ENCODE results near the gene ADRA2C. TPM values are rescaled to one million over a fixed set of nuclear protein-coding genes. Genes with fewer than 3 reads are reported as not detected.

The ADRA2C gene
- total and polyA plus RNA-seq, 2 of the 13 experiments (the other 11 are each of a cell fraction or from before 2014, with no cell fraction given) = 15.4 to 69.7 TPM

GRCh38 chr4:3784454-3785291 lies 18.5 kb downstream of the ADRA2C start (continued):
- no peak for TF ChIP-seq ZHX2 (IDR thresholded peaks at IDR 0.05; ENCODE audit: low read depth)
- peak; percentile 94 for TF ChIP-seq ZHX2 (CRISPR knock-in tag; IDR thresholded peaks at IDR 0.05; ENCODE audit: borderline replicate concordance)
- peak; percentile 95 for TF ChIP-seq ZNF605 (CRISPR knock-in tag; IDR thresholded peaks at IDR 0.05)
- peak; percentile 87; the same call in 1 of the 2 replicates for TF ChIP-seq SSRP1 (CRISPR knock-in tag; IDR thresholded peaks at IDR 0.05)
- peak; percentile 95 for TF ChIP-seq ZBED4 (CRISPR knock-in tag; IDR thresholded peaks at IDR 0.05; ENCODE audit: borderline replicate concordance)
- TF ChIP-seq, protein P1, sequence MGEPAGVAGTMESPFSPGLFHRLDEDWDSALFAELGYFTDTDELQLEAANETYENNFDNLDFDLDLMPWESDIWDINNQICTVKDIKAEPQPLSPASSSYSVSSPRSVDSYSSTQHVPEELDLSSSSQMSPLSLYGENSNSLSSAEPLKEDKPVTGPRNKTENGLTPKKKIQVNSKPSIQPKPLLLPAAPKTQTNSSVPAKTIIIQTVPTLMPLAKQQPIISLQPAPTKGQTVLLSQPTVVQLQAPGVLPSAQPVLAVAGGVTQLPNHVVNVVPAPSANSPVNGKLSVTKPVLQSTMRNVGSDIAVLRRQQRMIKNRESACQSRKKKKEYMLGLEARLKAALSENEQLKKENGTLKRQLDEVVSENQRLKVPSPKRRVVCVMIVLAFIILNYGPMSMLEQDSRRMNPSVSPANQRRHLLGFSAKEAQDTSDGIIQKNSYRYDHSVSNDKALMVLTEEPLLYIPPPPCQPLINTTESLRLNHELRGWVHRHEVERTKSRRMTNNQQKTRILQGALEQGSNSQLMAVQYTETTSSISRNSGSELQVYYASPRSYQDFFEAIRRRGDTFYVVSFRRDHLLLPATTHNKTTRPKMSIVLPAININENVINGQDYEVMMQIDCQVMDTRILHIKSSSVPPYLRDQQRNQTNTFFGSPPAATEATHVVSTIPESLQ (CRISPR knock-in tag; conservative IDR thresholded peaks at IDR 0.05) = no peak
- peak; percentile 82; the same call in 1 of the 2 replicates for TF ChIP-seq ZBTB4 (CRISPR knock-in tag; IDR thresholded peaks at IDR 0.05; ENCODE audit: borderline replicate concordance)
- peak; percentile 96 for TF ChIP-seq ATF7-NPFF (CRISPR knock-in tag; IDR thresholded peaks at IDR 0.05; ENCODE audit: low read depth)
- no peak for TF ChIP-seq PAF1 (CRISPR knock-in tag; IDR thresholded peaks at IDR 0.05)
- no peak; the same call in 1 of the 2 replicates for TF ChIP-seq STAT5B (CRISPR knock-in tag; IDR thresholded peaks at IDR 0.05)
- TF ChIP-seq ZKSCAN8 (CRISPR knock-in tag; IDR thresholded peaks at IDR 0.05; ENCODE audit: borderline replicate concordance) = peak; percentile 26; the same call in 1 of the 2 replicates
- peak; percentile 48 for TF ChIP-seq KDM1A (CRISPR knock-in tag; IDR thresholded peaks at IDR 0.05)
- peak; percentile 30; the same call in 1 of the 2 replicates for TF ChIP-seq ZNF337 (CRISPR knock-in tag; IDR thresholded peaks at IDR 0.05; ENCODE audit: borderline replicate concordance, low read depth)

Measured in HepG2 (cell line).